SK-N-SH treated with all-trans-retinoic acid at 6 μM for 48 hours (cell line): ENCODE data around the gene CCBE1.

ENCODE experiments used
- ATAC-seq: fragments of 200-7000 bp; cut with Tn5 transposase; 3 replicates; pipeline ENCODE4 v1.9.1; 2020; ENCODE audit warnings: mild to moderate bottlenecking, moderate library complexity
- ARNTL ChIP-seq: fragments of 450-650 bp; formaldehyde crosslinking; IDR thresholded peaks from 2 replicates; pipeline ENCODE4 v1.5.0; 2020; ENCODE audit warnings: low read depth, mild to moderate bottlenecking, moderate library complexity, borderline replicate concordance
- BACH2 ChIP-seq: fragments of 250-450 bp; sonication (Bioruptor Pico); IDR thresholded peaks from 2 replicates; pipeline ENCODE4 v1.9.0; 2021; ENCODE audit warnings: mild to moderate bottlenecking, borderline replicate concordance
- CREB5 ChIP-seq: fragments of 250-450 bp; sonication (Bioruptor Pico); IDR thresholded peaks from 2 replicates; pipeline ENCODE4 v1.5.1; 2020; ENCODE audit warnings: low read depth, mild to moderate bottlenecking, moderate library complexity
- CSDC2 ChIP-seq: fragments of 250-450 bp; sonication (Bioruptor Pico); IDR thresholded peaks from 2 replicates; pipeline ENCODE4 v1.5.0; 2020; ENCODE audit warnings: mild to moderate bottlenecking, moderate library complexity
- CSRNP3 ChIP-seq: fragments of 250-450 bp; sonication (Bioruptor Pico); IDR thresholded peaks from 2 replicates; pipeline ENCODE4 v1.5.1; 2021; ENCODE audit warnings: mild to moderate bottlenecking, moderate library complexity
- ESRRG ChIP-seq: fragments of 250-450 bp; sonication (Bioruptor Pico); IDR thresholded peaks from 2 replicates; pipeline ENCODE4 v1.6.1; 2021; ENCODE audit warnings: mild to moderate bottlenecking
- GLIS3 ChIP-seq: fragments of 250-450 bp; sonication (Bioruptor Pico); IDR thresholded peaks from 2 replicates; pipeline ENCODE4 v1.5.0; 2020; ENCODE audit warnings: mild to moderate bottlenecking, moderate library complexity
- ISL1 ChIP-seq: fragments of 250-450 bp; sonication (Bioruptor Pico); IDR thresholded peaks from 2 replicates; pipeline ENCODE4 v2.1.2; 2022; ENCODE audit warnings: mild to moderate bottlenecking, moderate library complexity
- OSR1 ChIP-seq: fragments of 250-450 bp; sonication (Bioruptor Pico); IDR thresholded peaks from 2 replicates; pipeline ENCODE4 v1.8.0; 2022; ENCODE audit warnings: moderate library complexity, mild to moderate bottlenecking, inconsistent platforms
- PATZ1 ChIP-seq: fragments of 250-450 bp; sonication (Bioruptor Pico); IDR thresholded peaks from 2 replicates; pipeline ENCODE4 v1.8.0; 2020; ENCODE audit warnings: mild to moderate bottlenecking, moderate library complexity, borderline replicate concordance
- POU6F1 ChIP-seq: fragments of 250-450 bp; sonication (Bioruptor Pico); IDR thresholded peaks from 2 replicates; pipeline ENCODE4 v1.8.0; 2021; ENCODE audit warnings: low read depth, mild to moderate bottlenecking, moderate library complexity, borderline replicate concordance
- PPARA ChIP-seq: fragments of 250-450 bp; sonication (Bioruptor Pico); IDR thresholded peaks from 2 replicates; pipeline ENCODE4 v1.5.0; 2020; ENCODE audit warnings: mild to moderate bottlenecking, borderline replicate concordance
- RARB ChIP-seq: fragments of 250-450 bp; sonication (Bioruptor Pico); IDR thresholded peaks from 2 replicates; pipeline ENCODE4 v1.8.0; 2021; ENCODE audit warnings: mild to moderate bottlenecking, moderate library complexity
- SNAI2 ChIP-seq: fragments of 250-450 bp; sonication (Bioruptor Pico); IDR thresholded peaks from 2 replicates; pipeline ENCODE4 v1.5.0; 2020; ENCODE audit warnings: mild to moderate bottlenecking, moderate library complexity
- TCF4 ChIP-seq: fragments of 250-450 bp; sonication (Bioruptor Pico); IDR thresholded peaks from 2 replicates; pipeline ENCODE4 v1.8.0; 2021; ENCODE audit warnings: mild to moderate bottlenecking, moderate library complexity, borderline replicate concordance
- TOX ChIP-seq: fragments of 250-450 bp; sonication (Bioruptor Pico); IDR thresholded peaks from 2 replicates; pipeline ENCODE4 v1.8.0; 2021; ENCODE audit warnings: mild to moderate bottlenecking, moderate library complexity, borderline replicate concordance
- TSHZ2 ChIP-seq: fragments of 250-450 bp; sonication (Bioruptor Pico); IDR thresholded peaks from 2 replicates; pipeline ENCODE4 v1.5.0; 2020; ENCODE audit warnings: mild to moderate bottlenecking, moderate library complexity
- ZC3H10 ChIP-seq: fragments of 250-450 bp; sonication (Bioruptor Pico); IDR thresholded peaks from 2 replicates; pipeline ENCODE4 v1.5.1; 2021; ENCODE audit warnings: mild to moderate bottlenecking, moderate library complexity
- ZFP30 ChIP-seq: fragments of 450-650 bp; formaldehyde crosslinking; IDR thresholded peaks from 2 replicates; pipeline ENCODE4 v1.5.0; 2022; ENCODE audit warnings: mild to moderate bottlenecking, moderate library complexity
- ZNF565 ChIP-seq: fragments of 450-650 bp; formaldehyde crosslinking; conservative IDR thresholded peaks from 2 replicates; pipeline ENCODE4 v1.5.0; 2020; ENCODE audit warnings: low read depth, mild to moderate bottlenecking, moderate library complexity
- ZNF70 ChIP-seq: fragments of 450-650 bp; formaldehyde crosslinking; IDR thresholded peaks from 2 replicates; pipeline ENCODE4 v1.5.0; 2020; ENCODE audit warnings: mild to moderate bottlenecking, moderate library complexity
- ZNF8 ChIP-seq: fragments of 450-650 bp; formaldehyde crosslinking; IDR thresholded peaks from 2 replicates; pipeline ENCODE4 v1.5.0; 2020; ENCODE audit warnings: mild to moderate bottlenecking, moderate library complexity

The CCBE1 gene

GRCh38 chr18:59428018-59428417 is 269.2 kb downstream of the CCBE1 start:
- no peak for ATAC-seq
- no peak for TF ChIP-seq ZC3H10
- no peak for TF ChIP-seq GLIS3 (CRISPR knock-in tag)

GRCh38 chr18:59426855-59427254 is 270.4 kb downstream of the CCBE1 start:
- ATAC-seq, result no peak
- no peak for TF ChIP-seq TSHZ2 (CRISPR knock-in tag)
- no peak for TF ChIP-seq TCF4 (CRISPR knock-in tag)
- no peak for TF ChIP-seq ZNF70 (CRISPR knock-in tag)
- TF ChIP-seq ESRRG (CRISPR knock-in tag), result no peak
- TF ChIP-seq ZC3H10, result no peak
- no peak for TF ChIP-seq ARNTL (CRISPR knock-in tag)
- TF ChIP-seq SNAI2 (CRISPR knock-in tag), result no peak
- no peak for TF ChIP-seq PATZ1 (CRISPR knock-in tag)
- no peak for TF ChIP-seq PPARA (CRISPR knock-in tag)
- no peak for TF ChIP-seq BACH2 (CRISPR knock-in tag)
- no peak for TF ChIP-seq GLIS3 (CRISPR knock-in tag)
- TF ChIP-seq ZNF8 (CRISPR knock-in tag), result no peak
- TF ChIP-seq ZNF565 (CRISPR knock-in tag), result no peak
- TF ChIP-seq POU6F1 (CRISPR knock-in tag), result no peak
- no peak for TF ChIP-seq RARB (CRISPR knock-in tag)
- TF ChIP-seq CSRNP3 (CRISPR knock-in tag), result no peak
- no peak for TF ChIP-seq CREB5 (CRISPR knock-in tag)

- no peak for ATAC-seq
- TF ChIP-seq TOX (CRISPR knock-in tag) (no peak), PATZ1 (CRISPR knock-in tag) (no peak), ISL1 (CRISPR knock-in tag) (no peak), SNAI2 (CRISPR knock-in tag) (no peak), ESRRG (CRISPR knock-in tag) (no peak), BACH2 (CRISPR knock-in tag) (no peak), ZNF8 (CRISPR knock-in tag) (no peak), CSRNP3 (CRISPR knock-in tag) (no peak), RARB (CRISPR knock-in tag) (no peak), POU6F1 (CRISPR knock-in tag) (no peak), CSDC2 (CRISPR knock-in tag) (no peak), CREB5 (CRISPR knock-in tag) (no peak), ZC3H10 (no peak), ZFP30 (CRISPR knock-in tag) (no peak), OSR1 (no peak)
These were observed 274.0 kb downstream of the CCBE1 start for GRCh38 chr18:59423259-59423658.
